Measurements from ENCODE around the gene TRIM17. TPM values are rescaled to one million over a fixed set of nuclear protein-coding genes. Genes with fewer than 3 reads are reported as not detected.
A peak's percentile ranks its signal among the peaks of the same experiment; 100 is the strongest.

Gene TRIM17
- total RNA-seq, 1 donor, result 0.27 TPM

GRCh38 chr1:228423404-228424053, 6.9 kb upstream of the TRIM17 start:
- DNase-seq (ENCODE audit: low read depth in 2 of 3, low spot score in 2 of 3), result no peak

- DNase-seq (ENCODE audit: low read depth in 2 of 3, low spot score in 2 of 3), result no peak
Measured at GRCh38 chr1:228420968-228421826, 4.5 kb upstream of the TRIM17 start.

GRCh38 chr1:228417483-228418203, 982 bp upstream of the TRIM17 start:
- no peak for DNase-seq (ENCODE audit: low read depth in 2 of 3, low spot score in 2 of 3)

- DNase-seq (ENCODE audit: low read depth in 2 of 3, low spot score in 2 of 3), result no peak
Measured at GRCh38 chr1:228417061-228417460, 400 bp upstream of the TRIM17 start.

- DNase-seq (ENCODE audit: low read depth in 2 of 3, low spot score in 2 of 3), result peak in 1 of 3 donors; percentile 9
Measured at GRCh38 chr1:228415853-228416216, 826 bp downstream of the TRIM17 start.

- DNase-seq (ENCODE audit: low read depth in 2 of 3, low spot score in 2 of 3), result no peak
Measured at GRCh38 chr1:228415221-228415620, 1.4 kb downstream of the TRIM17 start.

GRCh38 chr1:228414511-228415211, 2.0 kb downstream of the TRIM17 start:
- no peak for DNase-seq (ENCODE audit: low read depth in 2 of 3, low spot score in 2 of 3)

GRCh38 chr1:228413241-228414010, 3.2 kb downstream of the TRIM17 start:
- no peak for DNase-seq (ENCODE audit: low read depth in 2 of 3, low spot score in 2 of 3)

GRCh38 chr1:228411548-228412430, 4.9 kb downstream of the TRIM17 start:
- DNase-seq (ENCODE audit: low read depth in 2 of 3, low spot score in 2 of 3), result no peak

- no peak for DNase-seq (ENCODE audit: low read depth in 2 of 3, low spot score in 2 of 3)
Measured at GRCh38 chr1:228411121-228411520, 5.5 kb downstream of the TRIM17 start.

- no peak for DNase-seq (ENCODE audit: low read depth in 2 of 3, low spot score in 2 of 3)
Measured at GRCh38 chr1:228410671-228411070, 6.0 kb downstream of the TRIM17 start.

- no peak for DNase-seq (ENCODE audit: low read depth in 2 of 3, low spot score in 2 of 3)
Measured at GRCh38 chr1:228410015-228410414, 6.6 kb downstream of the TRIM17 start.

- no peak for DNase-seq (ENCODE audit: low read depth in 2 of 3, low spot score in 2 of 3)
Measured at GRCh38 chr1:228408869-228409805, 7.5 kb downstream of the TRIM17 start.

- no peak for DNase-seq (ENCODE audit: low read depth in 2 of 3, low spot score in 2 of 3)
Measured at GRCh38 chr1:228408041-228408868, 8.4 kb downstream of the TRIM17 start.

- no peak for DNase-seq (ENCODE audit: low read depth in 2 of 3, low spot score in 2 of 3)
Measured at GRCh38 chr1:228407106-228408040, 9.3 kb downstream of the TRIM17 start.

- no peak for DNase-seq (ENCODE audit: low read depth in 2 of 3, low spot score in 2 of 3)
Measured at GRCh38 chr1:228405979-228406228, 10.8 kb downstream of the TRIM17 start.

Data from hematopoietic multipotent progenitor cell (in vitro differentiated cells).